Glomerular visceral epithelial cell (primary cell): Measurements from ENCODE around the gene LCP2.
A peak's percentile ranks its signal among the peaks of the same experiment; 100 is the strongest.
"Not testable (repeated sequence)": the region's sequence is repeated elsewhere in the genome, so short reads cannot be mapped to it uniquely, and the experiment has no call there.

Source experiments
- DNase-seq: peaks from one replicate; pipeline ENCODE4 v3.0.0-alpha.2; 2016; ENCODE audit errors: extremely low spot score

LCP2 gene

GRCh38 chr5:170248931-170249227 lies 48.7 kb downstream of the LCP2 start:
- not testable (repeated sequence) for DNase-seq

DNA sequence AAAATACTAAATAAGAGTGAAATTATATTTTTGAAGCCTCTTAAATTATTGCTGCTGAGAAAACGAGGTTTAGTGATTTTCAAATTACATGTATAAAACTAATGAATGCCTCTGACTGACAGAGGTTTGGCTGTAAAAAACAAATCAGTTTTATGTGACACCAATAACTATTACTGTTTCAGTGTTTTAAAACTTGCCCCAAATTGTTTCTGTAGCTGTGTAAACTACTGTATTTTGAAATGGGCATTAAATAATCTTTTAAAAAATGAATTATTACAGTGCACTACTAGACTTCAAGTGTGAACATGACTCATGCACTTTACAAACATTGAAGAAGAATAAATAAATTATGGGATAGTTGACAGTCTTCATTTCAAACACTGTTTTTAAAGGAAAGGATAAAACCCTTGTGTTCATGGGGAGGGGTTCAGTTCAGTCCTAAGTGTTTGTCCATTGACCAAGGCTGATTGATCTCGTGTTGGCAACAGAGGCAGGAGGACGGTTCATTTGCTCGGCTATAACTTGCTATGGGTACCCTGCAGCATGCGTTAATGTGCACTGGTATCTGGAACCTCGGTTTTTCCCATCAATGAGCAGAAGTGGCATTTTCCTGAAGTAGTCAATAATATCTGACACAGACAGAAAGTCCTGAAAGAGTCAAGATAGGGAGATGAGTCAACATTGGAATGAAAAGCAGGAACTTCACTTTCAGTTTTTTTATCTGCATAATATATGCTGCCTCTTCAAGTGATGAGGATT lies 49.2 kb downstream of the LCP2 start:
- DNase-seq, result no peak

GRCh38 chr5:170247363-170247762 lies 50.2 kb downstream of the LCP2 start:
- DNase-seq, result no peak

DNA sequence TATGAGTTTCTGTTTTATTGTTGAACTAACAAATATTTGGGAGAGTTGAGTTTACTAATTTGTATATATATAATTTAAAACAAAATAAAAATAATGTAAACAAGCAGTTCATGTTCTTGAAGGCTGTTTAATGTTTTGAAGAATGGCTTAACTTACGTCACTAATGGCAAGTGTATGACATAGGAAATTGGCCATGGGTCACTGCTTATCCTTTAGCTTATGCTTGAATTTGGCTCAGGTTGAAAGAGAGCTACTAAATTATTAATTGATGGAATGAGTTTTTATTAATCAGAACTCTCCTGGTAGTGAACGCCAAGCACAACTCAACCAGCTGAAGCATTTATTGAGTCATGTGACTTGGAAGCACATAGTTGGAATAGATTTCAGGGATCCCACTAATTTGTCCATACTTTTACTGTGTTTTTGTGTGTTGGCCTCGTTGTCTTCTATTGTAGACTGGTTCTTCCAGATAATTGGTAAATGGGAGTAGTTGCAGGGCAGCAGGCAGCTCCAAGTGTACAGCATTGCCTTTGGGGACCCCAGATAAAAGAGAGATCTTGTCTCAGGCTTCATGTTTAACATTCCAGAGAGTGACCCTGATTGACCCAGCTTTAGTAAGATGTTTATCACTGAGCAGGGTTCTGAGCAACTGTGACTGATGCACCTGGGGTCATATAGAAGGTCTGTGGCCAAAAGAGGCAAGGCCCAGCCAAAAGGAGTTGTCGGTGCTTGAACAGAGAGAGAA lies 51.3 kb downstream of the LCP2 start:
- no peak for DNase-seq

DNA sequence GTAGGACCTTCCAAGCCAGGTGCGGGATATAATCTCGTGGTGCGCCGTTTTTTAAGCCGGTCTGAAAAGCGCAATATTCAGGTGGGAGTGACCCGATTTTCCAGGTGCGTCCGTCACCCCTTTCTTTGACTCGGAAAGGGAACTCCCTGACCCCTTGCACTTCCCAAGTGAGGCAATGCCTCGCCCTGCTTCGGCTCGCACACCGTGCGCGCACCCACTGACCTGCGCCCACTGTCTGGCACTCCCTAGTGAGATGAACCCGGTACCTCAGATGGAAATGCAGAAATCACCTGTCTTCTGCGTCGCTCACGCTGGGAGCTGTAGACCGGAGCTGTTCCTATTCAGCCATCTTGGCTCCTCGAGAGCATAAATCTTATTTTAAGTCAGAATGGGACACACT lies 52.1 kb downstream of the LCP2 start:
- DNase-seq, result not testable (repeated sequence)

GRCh38 chr5:170238456-170239196 lies 59.0 kb downstream of the LCP2 start:
- DNase-seq, result no peak

DNA sequence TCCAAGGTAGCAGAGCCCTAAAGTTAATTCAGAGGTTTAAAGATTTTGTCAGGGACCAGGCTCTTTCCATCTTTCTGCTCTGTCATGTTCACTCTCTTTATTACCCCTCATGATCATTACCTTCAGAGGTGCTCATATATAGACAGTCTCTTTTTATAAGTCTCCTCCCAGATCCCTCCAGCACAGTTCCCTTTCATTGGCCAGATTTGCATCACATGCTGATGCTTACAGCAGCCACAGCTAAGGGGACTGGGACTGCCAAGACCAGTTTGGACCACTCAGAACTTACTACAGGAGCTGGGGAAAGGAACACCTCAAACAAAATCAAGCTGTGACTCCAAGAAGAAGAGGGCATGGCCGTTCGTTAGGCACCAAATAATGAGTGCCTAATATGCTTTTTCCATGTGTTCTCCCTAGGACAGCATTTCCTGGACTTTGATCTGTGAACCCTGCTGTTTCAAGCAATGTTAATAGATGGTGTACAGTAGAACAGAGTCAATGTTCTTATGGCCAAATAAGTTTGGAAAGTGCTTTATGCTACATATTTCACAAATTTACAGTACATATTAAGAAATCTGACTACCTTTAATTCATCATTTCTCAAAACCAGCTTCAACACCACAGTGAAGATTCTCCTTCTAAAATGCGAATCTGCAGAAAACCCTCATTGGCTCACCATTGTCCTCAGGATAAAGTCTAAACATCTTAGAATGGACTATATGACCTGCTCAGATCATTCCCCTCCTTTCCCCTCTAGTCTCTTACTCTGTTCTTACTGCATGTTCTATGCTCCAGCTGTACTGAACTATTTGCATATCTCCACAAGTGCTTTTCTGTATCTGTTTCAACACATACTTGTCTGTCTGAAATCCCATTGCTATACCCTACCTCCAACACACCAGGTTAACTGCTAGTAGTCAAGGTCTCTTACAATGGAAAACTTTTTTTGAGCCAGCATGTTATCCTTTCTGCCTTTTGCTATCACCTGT lies 61.4 kb downstream of the LCP2 start:
- DNase-seq, result no peak

- DNase-seq, result no peak
These were observed 64.2 kb downstream of the LCP2 start for GRCh38 chr5:170233358-170233892.

DNA sequence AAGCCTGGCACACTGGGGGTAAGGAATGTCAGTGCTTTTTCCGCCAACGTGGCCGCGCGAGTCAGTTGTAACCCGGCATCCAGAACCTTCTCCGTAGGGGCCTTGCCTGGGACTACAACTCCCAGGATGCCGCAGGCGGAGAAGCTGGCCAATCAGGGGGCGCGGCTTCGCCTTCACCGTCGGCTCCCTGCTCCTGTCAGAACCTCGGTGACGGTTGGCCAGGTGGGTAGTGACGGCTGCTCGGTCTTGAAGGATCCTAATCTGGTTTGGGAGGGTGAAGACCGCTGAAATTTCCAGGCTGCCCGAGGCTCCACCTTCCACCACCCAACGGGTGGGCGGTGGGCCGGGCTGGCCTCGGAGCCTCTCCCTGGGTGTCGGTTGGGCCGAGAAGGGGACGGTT lies 64.8 kb downstream of the LCP2 start, which contains the start of gene C5orf58:
Gene C5orf58 (plus strand): TSS at position 200 of the 400 bp plus-strand sequence. CDS start 1,992 bp downstream, outside the sequence.
- no peak for DNase-seq

DNA sequence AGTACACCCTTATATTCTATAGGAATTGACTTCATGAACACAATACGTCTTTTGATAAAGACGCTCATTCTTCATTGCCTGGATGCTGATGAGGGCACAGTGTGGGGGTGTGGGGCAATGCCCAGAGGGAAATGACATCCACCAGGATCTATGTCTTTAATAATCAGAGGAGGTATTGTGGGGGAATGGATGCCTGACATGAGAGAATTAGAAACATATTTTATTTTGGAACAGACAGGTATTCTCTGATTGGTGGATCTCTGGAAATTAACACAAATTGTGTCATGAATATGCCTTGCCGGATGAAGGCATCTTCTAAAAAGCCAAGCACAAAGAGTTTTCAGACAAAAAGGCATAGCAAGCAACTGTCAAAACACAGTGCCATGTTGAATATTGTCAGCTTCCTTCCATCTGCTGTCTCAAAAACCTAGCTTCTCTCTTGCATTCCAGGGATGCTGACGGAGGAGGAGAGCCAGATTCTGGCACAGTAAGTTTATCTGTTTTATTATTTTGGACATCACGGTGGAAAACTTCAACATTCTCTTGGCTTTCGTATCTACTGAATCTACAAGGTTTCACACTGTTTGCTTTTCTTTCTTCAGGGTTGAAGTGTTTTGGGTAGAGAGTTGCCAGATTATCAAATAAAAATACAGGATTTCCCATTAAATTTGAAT lies 68.7 kb downstream of the LCP2 start:
- no peak for DNase-seq

DNA sequence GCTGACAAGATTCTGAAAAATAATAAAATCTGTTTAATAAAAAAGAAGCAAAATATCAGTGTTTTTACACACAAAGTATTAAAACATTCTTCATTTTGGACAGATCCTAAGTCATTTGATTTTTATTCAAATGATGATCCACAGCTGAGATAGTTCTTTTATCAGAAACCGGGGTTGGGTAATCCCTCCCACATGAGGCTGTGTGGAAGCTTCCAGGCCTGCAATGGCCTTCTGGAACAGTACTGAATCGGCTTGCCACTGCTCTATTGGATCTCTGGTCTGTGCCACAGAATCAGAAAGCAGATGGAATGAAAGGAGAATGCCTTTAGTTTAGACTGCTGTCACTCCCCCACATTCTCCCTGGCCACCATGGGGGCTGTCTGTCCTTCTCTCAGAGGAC lies 70.9 kb downstream of the LCP2 start:
- DNase-seq, result no peak

GRCh38 chr5:170226129-170226615 lies 71.4 kb downstream of the LCP2 start:
- DNase-seq, result no peak

- peak; percentile 47 for DNase-seq
These were observed 72.0 kb downstream of the LCP2 start for GRCh38 chr5:170225326-170226128.

GRCh38 chr5:170223906-170224305 lies 73.7 kb downstream of the LCP2 start:
- DNase-seq, result no peak

- DNase-seq, result no peak
These were observed 74.2 kb downstream of the LCP2 start for GRCh38 chr5:170223360-170223759.

DNA sequence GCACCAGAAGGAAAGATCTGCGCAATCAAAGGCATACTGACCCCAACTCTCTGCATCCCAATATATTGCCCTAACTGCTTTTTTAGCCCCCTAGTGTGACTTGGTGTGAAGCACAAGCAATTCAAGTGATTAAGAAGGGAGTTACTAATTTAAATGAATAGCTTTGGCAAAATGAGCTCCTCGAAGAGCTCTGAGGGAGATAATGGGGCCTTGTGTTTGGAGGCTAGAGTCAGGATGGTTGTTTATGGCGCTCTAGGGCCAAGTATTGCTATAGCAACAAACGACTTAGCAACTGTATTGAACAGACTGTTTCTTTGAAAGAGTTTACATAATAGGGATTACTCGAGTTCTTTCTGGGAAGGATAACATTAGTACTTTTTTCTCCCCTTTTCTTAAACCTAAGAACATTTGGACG lies 76.2 kb downstream of the LCP2 start:
- no peak for DNase-seq

GRCh38 chr5:170220191-170220590 lies 77.4 kb downstream of the LCP2 start:
- DNase-seq, result no peak

DNA sequence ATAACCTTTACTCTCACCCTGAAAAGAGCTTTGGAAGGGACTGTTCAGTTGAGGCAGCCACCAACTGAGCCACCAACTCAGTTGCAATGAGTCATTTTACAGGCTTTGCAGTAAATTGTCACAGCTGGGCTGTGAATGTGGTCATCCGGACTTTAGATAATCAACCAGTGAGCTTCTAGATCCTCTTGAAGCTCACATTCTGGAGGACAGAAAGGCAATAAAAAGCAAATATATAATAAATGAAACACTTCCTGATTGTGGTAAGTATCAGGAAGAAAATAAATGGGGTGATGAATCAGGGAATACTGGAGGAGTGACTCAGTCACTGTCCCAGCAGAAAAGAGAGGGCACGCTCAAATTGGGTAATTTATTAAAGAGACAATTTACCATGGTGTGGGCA lies 78.0 kb downstream of the LCP2 start:
- peak; percentile 70 for DNase-seq

DNA sequence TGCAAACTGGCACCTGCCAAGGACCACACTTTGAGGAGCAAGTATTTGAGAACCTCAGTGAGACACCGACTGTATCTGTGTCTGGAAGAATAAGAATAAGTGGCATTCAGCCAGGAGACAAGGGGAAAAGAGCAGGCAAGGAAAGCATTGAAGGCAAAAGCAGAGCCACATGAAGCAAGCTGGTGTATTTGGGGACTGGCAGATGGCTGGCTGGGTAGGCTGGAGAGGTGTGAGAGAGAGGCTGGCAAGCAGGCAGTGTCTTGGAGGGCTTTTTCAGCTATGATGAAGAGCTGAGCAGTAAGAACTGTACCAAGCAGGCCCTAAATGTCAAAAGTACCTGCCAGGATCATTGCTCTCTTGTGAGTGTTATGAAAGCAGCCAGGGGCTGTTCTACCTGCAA lies 78.9 kb downstream of the LCP2 start:
- DNase-seq, result no peak

DNA sequence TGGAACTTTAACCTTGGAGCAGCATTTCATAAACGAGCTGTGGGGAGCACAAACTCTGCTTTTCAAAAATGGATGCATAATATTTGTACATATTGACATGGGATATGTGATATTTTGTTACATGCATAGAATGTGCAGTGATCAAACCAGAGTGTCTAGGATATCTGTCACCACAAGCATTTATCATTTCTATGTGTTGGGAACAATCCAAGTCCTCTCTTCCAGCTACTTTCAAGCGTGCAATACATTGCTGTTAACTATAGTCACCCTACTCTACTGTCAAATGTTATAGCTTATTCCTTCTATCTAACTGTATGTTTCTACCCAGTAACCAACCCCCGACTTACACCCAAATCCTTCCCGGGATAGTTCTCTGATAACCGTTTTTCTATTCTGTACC lies 79.7 kb downstream of the LCP2 start:
- DNase-seq, result no peak
